HEK293 (cell line): ENCODE results near the gene LDB2.

Experiments
- CTCF ChIA-PET: fragments of 350-600 bp; formaldehyde crosslinking; extraction: SDS; loops from one replicate; lab custom pipeline; 2021; ENCODE audit warnings: antibody characterized with exemption; lab: Yijun Ruan, JAX
- POLR2A ChIA-PET: fragments of 300-600 bp; formaldehyde crosslinking; extraction: SDS; loops from one replicate; lab custom pipeline; 2020; ENCODE audit warnings: antibody characterized with exemption, inconsistent platforms; lab: Yijun Ruan, JAX
- H3K27ac ChIP-seq: fragments of 200-500 bp; sonication (Bioruptor generic); 2 replicates; pipeline ENCODE4 v1.5.1; 2014; ENCODE audit warnings: low read depth, low read length, control low read depth, inconsistent platforms; ENCODE audit errors: extremely low read depth
- H3K36me3 ChIP-seq, 2 experiments: fragments of 200-500 bp in 1 of 2; sonication (Bioruptor generic) in 1 of 2; 1 replicate in 1 of 2; 2 replicates in 1 of 2; pipeline ENCODE4 v1.5.1; 2014 to 2017; ENCODE audit warnings: inconsistent platforms in 2 of 2, low read length in 2 of 2; ENCODE audit not compliant: control insufficient read depth in 2 of 2, insufficient read depth in 1 of 2
- H3K4me1 ChIP-seq: fragments of 200-500 bp; sonication (Bioruptor generic); 2 replicates; pipeline ENCODE4 v1.5.1; 2014; ENCODE audit warnings: mild to moderate bottlenecking, low read length, inconsistent platforms; ENCODE audit not compliant: control insufficient read depth, insufficient read depth
- H3K4me3 ChIP-seq: 2 replicates; pipeline ENCODE4 v1.5.1; 2011; ENCODE audit warnings: low read depth, mild to moderate bottlenecking, control low read depth, low read length, moderate library complexity
- H3K9me3 ChIP-seq: fragments of 200-500 bp; sonication (Bioruptor generic); 2 replicates; pipeline ENCODE4 v1.5.1; 2014; ENCODE audit warnings: low read depth, low read length, inconsistent platforms; ENCODE audit not compliant: control insufficient read depth, insufficient read depth
- GFI1B ChIP-seq: fragments of 450-650 bp; formaldehyde crosslinking; IDR thresholded peaks from 2 replicates; pipeline ENCODE4 v1.5.1; 2016; ENCODE audit warnings: missing biosample characterization, missing genetic modification characterization
- GLIS1 ChIP-seq: fragments of 450-650 bp; formaldehyde crosslinking; IDR thresholded peaks from 2 replicates; pipeline ENCODE4 v1.5.1; 2016; ENCODE audit warnings: missing biosample characterization, missing genetic modification characterization
- HOXA7 ChIP-seq: sonication (generic); formaldehyde crosslinking; IDR thresholded peaks from 2 replicates; pipeline ENCODE4 v1.8.1; 2022; ENCODE audit warnings: missing genetic modification reagents, borderline replicate concordance
- OSR2 ChIP-seq: fragments of 450-650 bp; formaldehyde crosslinking; IDR thresholded peaks from 2 replicates; pipeline ENCODE4 v1.5.1; 2016; ENCODE audit warnings: missing biosample characterization, missing genetic modification characterization
- SP2 ChIP-seq: fragments of 450-650 bp; formaldehyde crosslinking; IDR thresholded peaks from 2 replicates; pipeline ENCODE4 v1.5.1; 2016; ENCODE audit warnings: missing biosample characterization, missing genetic modification characterization
- SP3 ChIP-seq: fragments of 450-650 bp; formaldehyde crosslinking; IDR thresholded peaks from 2 replicates; pipeline ENCODE4 v1.5.1; 2016; ENCODE audit warnings: missing biosample characterization, missing genetic modification characterization
- ZNF114 ChIP-seq: fragments of 450-650 bp; formaldehyde crosslinking; IDR thresholded peaks from 2 replicates; pipeline ENCODE4 v1.5.0; 2017; ENCODE audit warnings: missing biosample characterization, missing genetic modification characterization
- ZNF132 ChIP-seq: fragments of 450-650 bp; formaldehyde crosslinking; IDR thresholded peaks from 2 replicates; pipeline ENCODE4 v1.5.1; 2017; ENCODE audit warnings: missing biosample characterization, missing genetic modification characterization, borderline replicate concordance
- ZNF133 ChIP-seq: fragments of 450-650 bp; formaldehyde crosslinking; IDR thresholded peaks from 2 replicates; pipeline ENCODE4 v1.5.1; 2016; ENCODE audit warnings: missing biosample characterization, missing genetic modification characterization
- ZNF23 ChIP-seq: fragments of 450-650 bp; formaldehyde crosslinking; IDR thresholded peaks from 2 replicates; pipeline ENCODE4 v1.5.1; 2016; ENCODE audit warnings: missing biosample characterization, missing genetic modification characterization, borderline replicate concordance
- ZNF274 ChIP-seq, 2 experiments: fragments of 200-500 bp in 1 of 2; fragments of 450-650 bp in 1 of 2; sonication (Bioruptor generic) in 1 of 2; formaldehyde crosslinking in 1 of 2; IDR thresholded peaks; 2 replicates each; pipeline versions ENCODE4 v1.5.1 to v1.6.1; 2014 to 2016; ENCODE audit warnings: borderline replicate concordance in 1 of 2, inconsistent platforms in 1 of 2, low read length in 1 of 2, missing biosample characterization in 1 of 2, missing genetic modification characterization in 1 of 2
- ZNF394 ChIP-seq: fragments of 450-650 bp; formaldehyde crosslinking; IDR thresholded peaks from 2 replicates; pipeline ENCODE4 v1.5.1; 2016; ENCODE audit warnings: missing biosample characterization, missing genetic modification characterization, mild to moderate bottlenecking, moderate library complexity, borderline replicate concordance
- ZNF404 ChIP-seq: fragments of 450-650 bp; formaldehyde crosslinking; IDR thresholded peaks from 2 replicates; pipeline ENCODE4 v1.5.1; 2017; ENCODE audit warnings: missing biosample characterization, missing genetic modification characterization
- ZNF433 ChIP-seq: fragments of 450-650 bp; formaldehyde crosslinking; IDR thresholded peaks from 2 replicates; pipeline ENCODE4 v1.5.1; 2016; ENCODE audit warnings: missing biosample characterization, missing genetic modification characterization, low read depth
- ZNF548 ChIP-seq: fragments of 450-650 bp; formaldehyde crosslinking; IDR thresholded peaks from 2 replicates; pipeline ENCODE4 v1.5.1; 2016; ENCODE audit warnings: missing biosample characterization, missing genetic modification characterization
- ZNF629 ChIP-seq: fragments of 450-650 bp; formaldehyde crosslinking; IDR thresholded peaks from 2 replicates; pipeline ENCODE4 v1.5.1; 2017; ENCODE audit warnings: missing biosample characterization, missing genetic modification characterization
- ZNF837 ChIP-seq: fragments of 450-650 bp; formaldehyde crosslinking; IDR thresholded peaks from 2 replicates; pipeline ENCODE4 v1.5.1; 2016; ENCODE audit warnings: missing biosample characterization, missing genetic modification characterization
- TF ChIP-seq, protein P1 (sequence below): fragments of 450-650 bp; formaldehyde crosslinking; IDR thresholded peaks from 2 replicates; pipeline ENCODE4 v1.5.1; 2017; ENCODE audit warnings: missing biosample characterization, mild to moderate bottlenecking, missing genetic modification characterization, moderate library complexity
- TF ChIP-seq, protein P2 (sequence below): fragments of 450-650 bp; formaldehyde crosslinking; IDR thresholded peaks from 2 replicates; pipeline ENCODE4 v1.5.1; 2016; ENCODE audit warnings: missing biosample characterization, missing genetic modification characterization, borderline replicate concordance
- TF ChIP-seq, protein P3 (sequence below): fragments of 450-650 bp; formaldehyde crosslinking; IDR thresholded peaks from 2 replicates; pipeline ENCODE4; 2016; ENCODE audit warnings: missing biosample characterization, missing genetic modification characterization
- TF ChIP-seq, protein P4 (sequence below): fragments of 450-650 bp; formaldehyde crosslinking; IDR thresholded peaks from 2 replicates; pipeline ENCODE4 v1.5.1; 2017; ENCODE audit warnings: missing biosample characterization, missing genetic modification characterization
- TF ChIP-seq, protein P5 (sequence below): fragments of 450-650 bp; formaldehyde crosslinking; IDR thresholded peaks from 2 replicates; pipeline ENCODE4 v1.5.1; 2016; ENCODE audit warnings: missing biosample characterization, missing genetic modification characterization
- TF ChIP-seq, protein P6 (sequence below): fragments of 450-650 bp; formaldehyde crosslinking; IDR thresholded peaks from 2 replicates; pipeline ENCODE4 v1.5.1; 2016; ENCODE audit warnings: missing biosample characterization, missing genetic modification characterization, low read depth
- TF ChIP-seq, protein P7 (sequence below): fragments of 450-650 bp; formaldehyde crosslinking; IDR thresholded peaks from 2 replicates; pipeline ENCODE4 v1.5.1; 2016; ENCODE audit warnings: missing biosample characterization, missing genetic modification characterization

LDB2 gene

DNA sequence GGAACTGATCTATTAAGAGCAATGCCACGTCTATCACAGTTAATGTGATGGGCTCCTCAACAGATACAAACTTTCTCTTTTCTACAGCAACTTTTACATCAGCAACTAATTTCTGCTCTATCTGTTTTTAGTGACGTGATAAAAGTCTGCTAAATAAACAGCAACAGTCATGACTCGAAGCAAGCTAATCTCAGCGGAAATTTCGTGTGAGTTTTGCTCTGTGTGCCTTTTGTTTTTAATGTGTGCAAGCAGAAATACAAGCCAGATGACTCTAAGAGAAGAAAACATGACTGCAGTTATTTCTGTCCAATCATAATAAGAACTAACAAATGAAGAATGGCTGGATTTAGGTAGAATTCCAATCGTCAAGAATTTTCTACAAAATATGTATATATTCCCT is 214.3 kb downstream of the LDB2 start:
- H3K4me3 ChIP-seq, result no peak overlapping the region
- no peak overlapping the region for H3K27ac ChIP-seq
- H3K9me3 ChIP-seq, result no peaks in the 10 kb centered on the region
- POLR2A ChIA-PET, result no interaction called here
- H3K36me3 ChIP-seq, result no peaks in the 10 kb centered on the region
- CTCF ChIA-PET, result interaction anchor here (1.4 kb wide), 1 partner anchor 110 kb away, joined by 3 read pairs; no protein-coding TSS in a partner anchor
- no peak for TF ChIP-seq SP3 (tag by site-specific recombination)
- TF ChIP-seq ZNF433 (tag by site-specific recombination), result no peak
- TF ChIP-seq HOXA7 (CRISPR knock-in tag), result no peak
- TF ChIP-seq, protein P1, sequence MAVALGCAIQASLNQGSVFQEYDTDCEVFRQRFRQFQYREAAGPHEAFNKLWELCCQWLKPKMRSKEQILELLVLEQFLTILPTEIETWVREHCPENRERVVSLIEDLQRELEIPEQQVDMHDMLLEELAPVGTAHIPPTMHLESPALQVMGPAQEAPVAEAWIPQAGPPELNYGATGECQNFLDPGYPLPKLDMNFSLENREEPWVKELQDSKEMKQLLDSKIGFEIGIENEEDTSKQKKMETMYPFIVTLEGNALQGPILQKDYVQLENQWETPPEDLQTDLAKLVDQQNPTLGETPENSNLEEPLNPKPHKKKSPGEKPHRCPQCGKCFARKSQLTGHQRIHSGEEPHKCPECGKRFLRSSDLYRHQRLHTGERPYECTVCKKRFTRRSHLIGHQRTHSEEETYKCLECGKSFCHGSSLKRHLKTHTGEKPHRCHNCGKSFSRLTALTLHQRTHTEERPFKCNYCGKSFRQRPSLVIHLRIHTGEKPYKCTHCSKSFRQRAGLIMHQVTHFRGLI, result no peak
- TF ChIP-seq, protein P2, sequence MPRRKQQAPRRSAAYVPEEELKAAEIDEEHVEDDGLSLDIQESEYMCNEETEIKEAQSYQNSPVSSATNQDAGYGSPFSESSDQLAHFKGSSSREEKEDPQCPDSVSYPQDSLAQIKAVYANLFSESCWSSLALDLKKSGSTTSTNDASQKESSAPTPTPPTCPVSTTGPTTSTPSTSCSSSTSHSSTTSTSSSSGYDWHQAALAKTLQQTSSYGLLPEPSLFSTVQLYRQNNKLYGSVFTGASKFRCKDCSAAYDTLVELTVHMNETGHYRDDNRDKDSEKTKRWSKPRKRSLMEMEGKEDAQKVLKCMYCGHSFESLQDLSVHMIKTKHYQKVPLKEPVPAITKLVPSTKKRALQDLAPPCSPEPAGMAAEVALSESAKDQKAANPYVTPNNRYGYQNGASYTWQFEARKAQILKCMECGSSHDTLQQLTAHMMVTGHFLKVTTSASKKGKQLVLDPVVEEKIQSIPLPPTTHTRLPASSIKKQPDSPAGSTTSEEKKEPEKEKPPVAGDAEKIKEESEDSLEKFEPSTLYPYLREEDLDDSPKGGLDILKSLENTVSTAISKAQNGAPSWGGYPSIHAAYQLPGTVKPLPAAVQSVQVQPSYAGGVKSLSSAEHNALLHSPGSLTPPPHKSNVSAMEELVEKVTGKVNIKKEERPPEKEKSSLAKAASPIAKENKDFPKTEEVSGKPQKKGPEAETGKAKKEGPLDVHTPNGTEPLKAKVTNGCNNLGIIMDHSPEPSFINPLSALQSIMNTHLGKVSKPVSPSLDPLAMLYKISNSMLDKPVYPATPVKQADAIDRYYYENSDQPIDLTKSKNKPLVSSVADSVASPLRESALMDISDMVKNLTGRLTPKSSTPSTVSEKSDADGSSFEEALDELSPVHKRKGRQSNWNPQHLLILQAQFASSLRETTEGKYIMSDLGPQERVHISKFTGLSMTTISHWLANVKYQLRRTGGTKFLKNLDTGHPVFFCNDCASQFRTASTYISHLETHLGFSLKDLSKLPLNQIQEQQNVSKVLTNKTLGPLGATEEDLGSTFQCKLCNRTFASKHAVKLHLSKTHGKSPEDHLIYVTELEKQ (tag by site-specific recombination), result no peak
- no peak for TF ChIP-seq GFI1B (tag by site-specific recombination)
- TF ChIP-seq, protein P3, sequence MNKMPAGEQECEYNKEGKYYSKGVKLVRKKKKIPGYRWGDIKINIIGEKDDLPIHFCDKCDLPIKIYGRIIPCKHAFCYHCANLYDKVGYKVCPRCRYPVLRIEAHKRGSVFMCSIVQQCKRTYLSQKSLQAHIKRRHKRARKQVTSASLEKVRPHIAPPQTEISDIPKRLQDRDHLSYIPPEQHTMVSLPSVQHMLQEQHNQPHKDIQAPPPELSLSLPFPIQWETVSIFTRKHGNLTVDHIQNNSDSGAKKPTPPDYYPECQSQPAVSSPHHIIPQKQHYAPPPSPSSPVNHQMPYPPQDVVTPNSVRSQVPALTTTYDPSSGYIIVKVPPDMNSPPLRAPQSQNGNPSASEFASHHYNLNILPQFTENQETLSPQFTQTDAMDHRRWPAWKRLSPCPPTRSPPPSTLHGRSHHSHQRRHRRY, result no peak
- TF ChIP-seq ZNF132 (tag by site-specific recombination), result no peak
- no peak for TF ChIP-seq ZNF23
- TF ChIP-seq, protein P4, sequence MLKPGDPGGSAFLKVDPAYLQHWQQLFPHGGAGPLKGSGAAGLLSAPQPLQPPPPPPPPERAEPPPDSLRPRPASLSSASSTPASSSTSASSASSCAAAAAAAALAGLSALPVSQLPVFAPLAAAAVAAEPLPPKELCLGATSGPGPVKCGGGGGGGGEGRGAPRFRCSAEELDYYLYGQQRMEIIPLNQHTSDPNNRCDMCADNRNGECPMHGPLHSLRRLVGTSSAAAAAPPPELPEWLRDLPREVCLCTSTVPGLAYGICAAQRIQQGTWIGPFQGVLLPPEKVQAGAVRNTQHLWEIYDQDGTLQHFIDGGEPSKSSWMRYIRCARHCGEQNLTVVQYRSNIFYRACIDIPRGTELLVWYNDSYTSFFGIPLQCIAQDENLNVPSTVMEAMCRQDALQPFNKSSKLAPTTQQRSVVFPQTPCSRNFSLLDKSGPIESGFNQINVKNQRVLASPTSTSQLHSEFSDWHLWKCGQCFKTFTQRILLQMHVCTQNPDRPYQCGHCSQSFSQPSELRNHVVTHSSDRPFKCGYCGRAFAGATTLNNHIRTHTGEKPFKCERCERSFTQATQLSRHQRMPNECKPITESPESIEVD, result no peak
- H3K4me1 ChIP-seq, result no peaks in the 10 kb centered on the region

DNA sequence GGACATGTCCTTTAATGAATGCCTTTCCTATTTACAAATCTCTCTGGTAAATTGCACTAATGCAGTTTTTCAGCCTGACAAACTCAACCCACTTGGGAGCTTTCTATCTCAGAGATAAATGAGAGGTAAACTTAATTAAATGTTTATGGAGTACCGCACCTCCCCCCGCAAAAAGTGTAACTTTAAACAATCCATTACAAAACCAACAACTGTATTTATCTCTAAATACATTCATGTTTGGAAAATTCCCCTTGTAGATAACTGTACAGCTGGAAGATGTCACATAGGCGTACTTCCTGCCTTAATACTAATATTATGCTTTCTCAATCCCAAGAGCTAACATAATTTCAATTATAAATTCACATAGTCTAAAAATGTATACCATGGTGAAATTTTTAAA is 215.5 kb downstream of the LDB2 start:
- ChIA-PET CTCF (interaction anchor here (0.7 kb wide), 1 partner anchor 281 kb away, joined by 3 read pairs; no protein-coding TSS in a partner anchor), POLR2A (interaction anchor here (0.7 kb wide), 1 partner anchor 18 kb away, joined by 3 read pairs; no protein-coding TSS in a partner anchor)
- no peak overlapping the region for H3K4me3 ChIP-seq
- H3K27ac ChIP-seq, result no peak overlapping the region
- no peaks in the 10 kb centered on the region for H3K4me1 ChIP-seq
- no peaks in the 10 kb centered on the region for H3K9me3 ChIP-seq
- H3K36me3 ChIP-seq, result no peaks in the 10 kb centered on the region
- TF ChIP-seq GLIS1 (tag by site-specific recombination) (no peak), ZNF133 (tag by site-specific recombination) (no peak), ZNF837 (tag by site-specific recombination) (no peak), ZNF404 (tag by site-specific recombination) (no peak), ZNF548 (tag by site-specific recombination) (no peak), ZNF114 (tag by site-specific recombination) (no peak), ZNF274 (IDR thresholded peaks at IDR 0.05; ENCODE audit: low read length) (no peak), ZNF274 (tag by site-specific recombination; IDR thresholded peaks at IDR 0.05; ENCODE audit: borderline replicate concordance) (no peak), ZNF629 (tag by site-specific recombination) (no peak), SP2 (tag by site-specific recombination) (no peak), OSR2 (tag by site-specific recombination) (no peak), ZNF394 (tag by site-specific recombination) (no peak)
- TF ChIP-seq, protein P5, sequence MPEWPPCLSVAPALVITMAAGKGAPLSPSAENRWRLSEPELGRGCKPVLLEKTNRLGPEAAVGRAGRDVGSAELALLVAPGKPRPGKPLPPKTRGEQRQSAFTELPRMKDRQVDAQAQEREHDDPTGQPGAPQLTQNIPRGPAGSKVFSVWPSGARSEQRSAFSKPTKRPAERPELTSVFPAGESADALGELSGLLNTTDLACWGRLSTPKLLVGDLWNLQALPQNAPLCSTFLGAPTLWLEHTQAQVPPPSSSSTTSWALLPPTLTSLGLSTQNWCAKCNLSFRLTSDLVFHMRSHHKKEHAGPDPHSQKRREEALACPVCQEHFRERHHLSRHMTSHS (tag by site-specific recombination), result no peak
- TF ChIP-seq, protein P6, sequence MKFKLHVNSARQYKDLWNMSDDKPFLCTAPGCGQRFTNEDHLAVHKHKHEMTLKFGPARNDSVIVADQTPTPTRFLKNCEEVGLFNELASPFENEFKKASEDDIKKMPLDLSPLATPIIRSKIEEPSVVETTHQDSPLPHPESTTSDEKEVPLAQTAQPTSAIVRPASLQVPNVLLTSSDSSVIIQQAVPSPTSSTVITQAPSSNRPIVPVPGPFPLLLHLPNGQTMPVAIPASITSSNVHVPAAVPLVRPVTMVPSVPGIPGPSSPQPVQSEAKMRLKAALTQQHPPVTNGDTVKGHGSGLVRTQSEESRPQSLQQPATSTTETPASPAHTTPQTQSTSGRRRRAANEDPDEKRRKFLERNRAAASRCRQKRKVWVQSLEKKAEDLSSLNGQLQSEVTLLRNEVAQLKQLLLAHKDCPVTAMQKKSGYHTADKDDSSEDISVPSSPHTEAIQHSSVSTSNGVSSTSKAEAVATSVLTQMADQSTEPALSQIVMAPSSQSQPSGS (tag by site-specific recombination), result no peak
- TF ChIP-seq, protein P7, sequence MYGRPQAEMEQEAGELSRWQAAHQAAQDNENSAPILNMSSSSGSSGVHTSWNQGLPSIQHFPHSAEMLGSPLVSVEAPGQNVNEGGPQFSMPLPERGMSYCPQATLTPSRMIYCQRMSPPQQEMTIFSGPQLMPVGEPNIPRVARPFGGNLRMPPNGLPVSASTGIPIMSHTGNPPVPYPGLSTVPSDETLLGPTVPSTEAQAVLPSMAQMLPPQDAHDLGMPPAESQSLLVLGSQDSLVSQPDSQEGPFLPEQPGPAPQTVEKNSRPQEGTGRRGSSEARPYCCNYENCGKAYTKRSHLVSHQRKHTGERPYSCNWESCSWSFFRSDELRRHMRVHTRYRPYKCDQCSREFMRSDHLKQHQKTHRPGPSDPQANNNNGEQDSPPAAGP (tag by site-specific recombination), result no peak
